Measurements from ENCODE around the gene ERMARD.

The ERMARD gene

GRCh38 chr6:169745405-169745804 lies 6.0 kb upstream of the ERMARD start:
- Histone ChIP-seq H3K9ac (ENCODE audit: low read length) (no peak overlapping the region), H3F3A (ENCODE audit: insufficient read depth) (peaks cover 9% of the 10 kb centered on the region; the same call in 1 of the 2 replicates), H2AFZ (ENCODE audit: low read depth, low read length, severe bottlenecking) (no peak overlapping the region), H3K4me3 (ENCODE audit: insufficient read depth, low read length, poor library complexity, severe bottlenecking) (no peak overlapping the region), H4K20me1 (ENCODE audit: low read depth, low read length) (no peaks in the 10 kb centered on the region), H3K9me3 (ENCODE audit: insufficient read depth, low read length) (no peaks in the 10 kb centered on the region), H3K4me2 (ENCODE audit: low read depth, low read length, poor library complexity, severe bottlenecking) (no peak overlapping the region), H3K36me3 (ENCODE audit: low read length) (0 out of 2 replicates have a peak, but pooled peaks cover 5% of the 10 kb centered on the region), H3K27me3 (ENCODE audit: low read length) (no peaks in the 10 kb centered on the region), H3K27ac (ENCODE audit: low read depth, low read length) (no peak overlapping the region), H3K9me2 (replicated peaks; ENCODE audit: insufficient read depth, low read length) (no peaks in the 10 kb centered on the region), H3K79me2 (ENCODE audit: insufficient read depth, low read length) (peaks cover 9% of the 10 kb centered on the region; the same call in 1 of the 2 replicates)
- TF ChIP-seq CTCF (IDR thresholded peaks at IDR 0.05; ENCODE audit: insufficient read depth, low read length, poor library complexity, severe bottlenecking): no peak
- TF ChIP-seq EZH2phosphoT487 (conservative IDR thresholded peaks at IDR 0.05; ENCODE audit: low read length): no peak

- no peaks in the 10 kb centered on the region for H3K27me3 ChIP-seq (ENCODE audit: low read length)
- H3K9me2 ChIP-seq (replicated peaks; ENCODE audit: insufficient read depth, low read length): no peaks in the 10 kb centered on the region
- peaks cover 13% of the 10 kb centered on the region; the same call in 1 of the 2 replicates for H3F3A ChIP-seq (ENCODE audit: insufficient read depth)
- H2AFZ ChIP-seq (ENCODE audit: low read depth, low read length, severe bottlenecking): no peak overlapping the region
- no peaks in the 10 kb centered on the region for H3K9me3 ChIP-seq (ENCODE audit: insufficient read depth, low read length)
- TF ChIP-seq EZH2phosphoT487 (conservative IDR thresholded peaks at IDR 0.05; ENCODE audit: low read length) (no peak), CTCF (IDR thresholded peaks at IDR 0.05; ENCODE audit: insufficient read depth, low read length, poor library complexity, severe bottlenecking) (no peak)
- H3K79me2 ChIP-seq (ENCODE audit: insufficient read depth, low read length): peaks cover 17% of the 10 kb centered on the region
- H3K36me3 ChIP-seq (ENCODE audit: low read length): 0 out of 2 replicates have a peak, but pooled peaks cover 5% of the 10 kb centered on the region
- H4K20me1 ChIP-seq (ENCODE audit: low read depth, low read length): no peaks in the 10 kb centered on the region
- H3K9ac ChIP-seq (ENCODE audit: low read length): no peak overlapping the region
- no peak overlapping the region for H3K4me2 ChIP-seq (ENCODE audit: low read depth, low read length, poor library complexity, severe bottlenecking)
- H3K4me3 ChIP-seq (ENCODE audit: insufficient read depth, low read length, poor library complexity, severe bottlenecking): no peak overlapping the region
- H3K27ac ChIP-seq (ENCODE audit: low read depth, low read length): no peak overlapping the region
Measured at GRCh38 chr6:169746556-169746955, 4.9 kb upstream of the ERMARD start.

- H4K20me1 ChIP-seq (ENCODE audit: low read depth, low read length): no peaks in the 10 kb centered on the region
- no peaks in the 10 kb centered on the region for H3K9me2 ChIP-seq (replicated peaks; ENCODE audit: insufficient read depth, low read length)
- peak overlapping the region; percentile 44 for H2AFZ ChIP-seq (ENCODE audit: low read depth, low read length, severe bottlenecking)
- TF ChIP-seq CTCF (IDR thresholded peaks at IDR 0.05; ENCODE audit: insufficient read depth, low read length, poor library complexity, severe bottlenecking): no peak
- TF ChIP-seq EZH2phosphoT487 (conservative IDR thresholded peaks at IDR 0.05; ENCODE audit: low read length): no peak
- no peaks in the 10 kb centered on the region for H3K27me3 ChIP-seq (ENCODE audit: low read length)
- H3K27ac ChIP-seq (ENCODE audit: low read depth, low read length): peak overlapping the region; percentile 66
- peaks cover 17% of the 10 kb centered on the region for H3K79me2 ChIP-seq (ENCODE audit: insufficient read depth, low read length)
- peak overlapping the region; percentile 81 for H3K9ac ChIP-seq (ENCODE audit: low read length)
- H3K9me3 ChIP-seq (ENCODE audit: insufficient read depth, low read length): no peaks in the 10 kb centered on the region
- 0 out of 2 replicates have a peak, but pooled peaks cover 5% of the 10 kb centered on the region for H3K36me3 ChIP-seq (ENCODE audit: low read length)
- H3K4me2 ChIP-seq (ENCODE audit: low read depth, low read length, poor library complexity, severe bottlenecking): peak overlapping the region; percentile 82
- peak overlapping the region; percentile 69 for H3K4me3 ChIP-seq (ENCODE audit: insufficient read depth, low read length, poor library complexity, severe bottlenecking)
- H3F3A ChIP-seq (ENCODE audit: insufficient read depth): 0 out of 2 replicates have a peak, but pooled peaks cover 13% of the 10 kb centered on the region
Measured at GRCh38 chr6:169752074-169752623, 727 bp downstream of the ERMARD start.
